ENCODE measurements around the gene ARMH4. TPM values are rescaled to one million over a fixed set of nuclear protein-coding genes. Genes with fewer than 3 reads are reported as not detected.

The ARMH4 gene
- total RNA-seq, 1 experiment from 2014 or later = 42.6 TPM

DNA sequence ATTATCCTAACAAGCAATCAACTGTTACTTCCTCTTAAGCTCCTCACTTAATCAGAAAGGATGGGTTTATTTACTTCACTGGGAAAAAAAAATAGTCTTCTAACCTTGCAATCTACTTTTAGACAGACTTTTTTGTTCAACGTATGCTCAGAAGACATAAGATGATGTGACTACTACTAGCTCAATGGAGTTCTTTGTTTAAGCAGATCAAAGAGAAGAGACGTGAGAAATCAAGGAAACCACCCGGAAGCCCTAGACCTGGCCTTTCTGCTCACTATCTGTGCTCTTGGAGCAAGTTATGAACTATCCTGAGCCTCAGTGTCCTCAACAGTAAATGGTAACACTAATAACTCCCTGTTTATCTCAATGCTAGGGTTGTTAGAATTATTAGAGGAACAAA lies 78.5 kb downstream of the ARMH4 start:
- DNase-seq = no peak
- Histone ChIP-seq H3K9me3 (ENCODE audit: control insufficient read depth, low read depth, low read length) (no peaks in the 10 kb centered on the region), H3K56ac (ENCODE audit: insufficient read length, low read depth, low read length) (no peak overlapping the region), H2BK12ac (ENCODE audit: insufficient read length, low read depth, low read length) (no peak overlapping the region), H3K27me3 (ENCODE audit: insufficient read depth, low read length) (no peaks in the 10 kb centered on the region), H3K4me2 (ENCODE audit: insufficient read depth, insufficient read length, low read length) (no peak overlapping the region), H3K27ac (ENCODE audit: insufficient read length, low read depth, low read length) (no peak overlapping the region), H3K23me2 (ENCODE audit: insufficient read length, low read depth, low read length, poor library complexity, severe bottlenecking) (no peaks in the 10 kb centered on the region), H4K91ac (ENCODE audit: insufficient read length, low read depth, low read length) (no peak overlapping the region), H3K4ac (ENCODE audit: low read depth, low read length) (no peak overlapping the region), H3K14ac (ENCODE audit: insufficient read depth, low read length) (no peak overlapping the region), H3K9ac (ENCODE audit: extremely low read depth, insufficient read length, low read length) (no peak overlapping the region), H3K79me1 (ENCODE audit: insufficient read depth, low read depth, low read length, poor library complexity, severe bottlenecking) (no peaks in the 10 kb centered on the region), H3K18ac (ENCODE audit: insufficient read length, low read depth, low read length) (no peak overlapping the region), H2BK20ac (ENCODE audit: low read depth, low read length, poor library complexity, severe bottlenecking) (no peak overlapping the region), H2AK5ac (ENCODE audit: insufficient read length, low read length) (no peak overlapping the region), H4K20me1 (ENCODE audit: control insufficient read depth, insufficient read depth, insufficient read length) (no peaks in the 10 kb centered on the region), H3K4me1 (ENCODE audit: insufficient read depth, low read length) (no peaks in the 10 kb centered on the region; the same call in 1 of the 2 replicates), H3K79me2 (ENCODE audit: insufficient read depth, low read length) (no peaks in the 10 kb centered on the region), H3T11ph (ENCODE audit: low read length) (no peak overlapping the region), H2BK5ac (ENCODE audit: insufficient read length, low read length) (no peak overlapping the region), H4K5ac (ENCODE audit: insufficient read length, low read depth, low read length) (no peak overlapping the region), H2BK15ac (ENCODE audit: low read depth, low read length) (no peak overlapping the region), H4K8ac (replicated peaks; ENCODE audit: insufficient read length, low read depth, low read length) (no peak overlapping the region), H2AFZ (ENCODE audit: low read length) (no peak overlapping the region), H3K23ac (ENCODE audit: insufficient read length, low read depth, low read length) (no peak overlapping the region), H2BK120ac (ENCODE audit: low read depth, low read length, poor library complexity, severe bottlenecking) (no peak overlapping the region)
- Mint-ChIP-seq H3K9me3 (no peaks in the 10 kb centered on the region; a peak in 1 of 5 replicates), H3K36me3 (ENCODE audit: insufficient read depth in 1 of 3, low read depth in 3 of 3) (no peaks in the 10 kb centered on the region; a peak in 1 of 7 replicates), H3K4me1 (peaks cover 9% of the 10 kb centered on the region in 2 experiments), H3K27me3 (ENCODE audit: low read depth) (no peaks in the 10 kb centered on the region), H3K4me3 (no peak overlapping the region), H3K27ac (no peak overlapping the region)
- TF ChIP-seq CTCF (conservative IDR thresholded peaks at IDR 0.05) = no peak
- no CpG with 5 or more reads among the region's 3 CpGs for WGBS (ENCODE audit: extremely low coverage, insufficient read length, low lambda C conversion rate)

Measured in H9 (cell line).